Panc1 (cell line): ENCODE data around the gene PDCD10. TPM values are rescaled to one million over a fixed set of nuclear protein-coding genes. Genes with fewer than 3 reads are reported as not detected.

Experiments used
- ATAC-seq: fragments of 200-7000 bp; cut with Tn5 transposase; 2 replicates; pipeline ENCODE4 v1.9.1; 2020; ENCODE audit warnings: mild to moderate bottlenecking, moderate library complexity
- BruUV-seq: library from RNA; stranded (reverse); fragments of 400-500 nt; replicated peaks from 2 replicates; lab custom pipeline; 2021; lab: Mats Ljungman, UMichigan
- CTCF ChIA-PET: fragments of 300-600 bp; sonication (Branson Sonifier 250); formaldehyde crosslinking; loops from one replicate; lab custom pipeline; 2022; ENCODE audit warnings: antibody characterized with exemption; lab: Charles Lee
- POLR2A ChIA-PET: fragments of 300-600 bp; sonication (Branson Sonifier 250); formaldehyde crosslinking; loops from one replicate; lab custom pipeline; 2022; ENCODE audit warnings: antibody characterized with exemption; lab: Charles Lee
- DNase-seq: peaks from one replicate; pipeline ENCODE4 v3.0.0-alpha.2; 2010; ENCODE audit warnings: low read depth, low spot score
- H3K27ac ChIP-seq: 2 replicates; pipeline ENCODE4 v1.5.1; 2011; ENCODE audit warnings: mild to moderate bottlenecking, low read length, inconsistent platforms
- H3K27me3 ChIP-seq: fragments of 200-500 bp; sonication (Bioruptor generic); 2 replicates; pipeline ENCODE4 v1.6.0; 2014; ENCODE audit warnings: low read length, inconsistent platforms; ENCODE audit not compliant: control insufficient read depth, insufficient read depth
- H3K36me3 ChIP-seq: fragments of 200-500 bp; sonication (Bioruptor generic); 2 replicates; pipeline ENCODE4 v1.5.1; 2014; ENCODE audit warnings: inconsistent platforms, mild to moderate bottlenecking, low read length, moderate library complexity; ENCODE audit not compliant: control insufficient read depth, insufficient read depth
- H3K4me1 ChIP-seq: 2 replicates; pipeline ENCODE4 v1.5.1; 2011; ENCODE audit warnings: inconsistent platforms, mild to moderate bottlenecking, low read length, moderate library complexity; ENCODE audit not compliant: control insufficient read depth, insufficient read depth
- H3K4me3 ChIP-seq, 2 experiments: 2 replicates each; pipeline ENCODE4 v1.5.1; 2011 to 2012; ENCODE audit warnings: low read depth in 2 of 2, low read length in 2 of 2, mild to moderate bottlenecking in 2 of 2, inconsistent platforms in 1 of 2, moderate library complexity in 1 of 2
- H3K9me3 ChIP-seq: fragments of 200-500 bp; sonication (Bioruptor generic); 2 replicates; pipeline ENCODE4 v1.5.1; 2014; ENCODE audit warnings: low read depth, mild to moderate bottlenecking, inconsistent platforms, low read length, moderate library complexity; ENCODE audit not compliant: control insufficient read depth, insufficient read depth
- POLR2AphosphoS5 ChIP-seq: IDR thresholded peaks from 2 replicates; pipeline ENCODE4 v1.6.1; 2012; ENCODE audit warnings: mild to moderate bottlenecking, low read depth, low read length, moderate library complexity
- SIN3A ChIP-seq: IDR thresholded peaks from 2 replicates; pipeline ENCODE4 v1.6.1; 2012; ENCODE audit warnings: low read depth, mild to moderate bottlenecking, low read length, moderate library complexity, borderline replicate concordance; ENCODE audit not compliant: insufficient read depth
- TCF7L2 ChIP-seq: IDR thresholded peaks from 2 replicates; pipeline ENCODE4 v1.6.1; 2011; ENCODE audit warnings: mild to moderate bottlenecking, low read depth, low read length, inconsistent platforms
- in situ Hi-C: cut with HindIII; loops from 2 replicates; pipeline ENCODE4 v1.10.0; 2016; ENCODE audit warnings: low sequenced_read_pairs, low pct_unique_long_range_greater_than_20kb
- intact Hi-C: fragments of 100-400 bp; cut with micrococcal nuclease; formaldehyde crosslinking; loops from one replicate; pipeline ENCODE4 v1.10.0; 2022; ENCODE audit not compliant: unreplicated experiment
- total RNA-seq: library from RNA; stranded (reverse); gene quantifications from one replicate; pipeline ENCODE4 v1.2.1, GENCODE V29; 2021; ENCODE audit not compliant: unreplicated experiment
- TF ChIP-seq, protein P1 (sequence below): fragments of 450-650 bp; IDR thresholded peaks from 2 replicates; pipeline ENCODE4 v1.5.1; 2017; ENCODE audit warnings: mild to moderate bottlenecking
- TF ChIP-seq, protein P2 (sequence below), 2 experiments: IDR thresholded peaks; 2 replicates each; pipeline ENCODE4 v1.6.1; 2011 to 2012; ENCODE audit warnings: low read depth in 2 of 2, control low read depth in 1 of 2, low read length in 1 of 2, mild to moderate bottlenecking in 1 of 2, moderate library complexity in 1 of 2; ENCODE audit not compliant: insufficient read depth in 1 of 2

PDCD10 gene
- total RNA-seq, 1 experiment from 2014 or later: 83.5 TPM

DNA sequence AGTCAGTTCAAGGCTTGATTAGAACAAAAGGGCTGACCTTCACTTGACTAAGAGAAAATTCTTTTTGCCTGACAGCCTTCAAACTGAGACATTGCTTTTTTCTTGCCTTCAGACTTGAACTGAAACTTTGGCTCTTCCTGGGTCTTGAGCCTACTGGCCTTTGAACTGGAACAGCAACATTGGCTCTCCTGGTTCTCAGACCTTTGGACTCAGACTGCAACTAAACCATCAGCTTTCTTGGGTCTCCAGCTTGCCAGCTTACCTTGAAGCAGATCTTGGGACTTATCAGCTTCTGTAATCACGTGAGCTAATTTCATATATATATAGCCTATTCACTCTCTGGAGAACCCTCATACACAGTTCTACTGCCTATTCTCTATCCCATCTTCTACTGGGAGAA lies 61.5 kb downstream of the PDCD10 start:
- CTCF ChIA-PET: no interaction called here

DNA sequence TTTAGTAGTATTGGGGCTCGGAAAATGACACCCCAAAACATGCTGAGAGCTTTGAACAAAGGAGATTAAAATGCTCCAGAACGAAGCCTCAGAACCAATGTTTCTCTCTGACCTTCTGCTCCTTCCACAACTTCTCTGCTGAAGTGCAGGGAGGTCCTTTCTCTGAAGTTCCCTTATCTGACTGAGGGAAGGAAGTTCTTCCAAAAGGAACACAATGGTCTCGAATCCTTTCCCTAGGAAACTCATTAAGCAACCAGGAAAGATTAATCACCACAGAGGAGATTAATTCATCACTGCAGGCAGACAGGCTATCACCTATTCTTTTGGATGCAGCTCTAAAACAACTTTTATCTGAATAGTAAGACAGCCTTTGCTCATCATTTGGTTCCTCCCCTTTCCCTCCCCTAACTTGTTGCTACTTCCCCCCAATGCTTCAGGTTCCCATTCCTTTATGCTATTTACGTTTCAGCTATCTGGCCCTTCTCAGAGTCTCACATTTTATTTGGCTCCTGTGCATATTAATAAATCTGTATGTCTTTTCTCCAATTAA lies 62.7 kb downstream of the PDCD10 start:
- BruUV-seq: no TSS peak
- Histone ChIP-seq H3K36me3 (no peaks in the 10 kb centered on the region), H3K4me1 (no peaks in the 10 kb centered on the region), H3K4me3 (no peak overlapping the region), H3K27ac (no peak overlapping the region), H3K27me3 (no peaks in the 10 kb centered on the region), H3K9me3 (peaks cover 4% of the 10 kb centered on the region)
- no peak for DNase-seq
- ATAC-seq: no peak
- in situ Hi-C loops: no loop called here
- ChIA-PET CTCF (no interaction called here), POLR2A (no interaction called here)
- TF ChIP-seq, protein P1, sequence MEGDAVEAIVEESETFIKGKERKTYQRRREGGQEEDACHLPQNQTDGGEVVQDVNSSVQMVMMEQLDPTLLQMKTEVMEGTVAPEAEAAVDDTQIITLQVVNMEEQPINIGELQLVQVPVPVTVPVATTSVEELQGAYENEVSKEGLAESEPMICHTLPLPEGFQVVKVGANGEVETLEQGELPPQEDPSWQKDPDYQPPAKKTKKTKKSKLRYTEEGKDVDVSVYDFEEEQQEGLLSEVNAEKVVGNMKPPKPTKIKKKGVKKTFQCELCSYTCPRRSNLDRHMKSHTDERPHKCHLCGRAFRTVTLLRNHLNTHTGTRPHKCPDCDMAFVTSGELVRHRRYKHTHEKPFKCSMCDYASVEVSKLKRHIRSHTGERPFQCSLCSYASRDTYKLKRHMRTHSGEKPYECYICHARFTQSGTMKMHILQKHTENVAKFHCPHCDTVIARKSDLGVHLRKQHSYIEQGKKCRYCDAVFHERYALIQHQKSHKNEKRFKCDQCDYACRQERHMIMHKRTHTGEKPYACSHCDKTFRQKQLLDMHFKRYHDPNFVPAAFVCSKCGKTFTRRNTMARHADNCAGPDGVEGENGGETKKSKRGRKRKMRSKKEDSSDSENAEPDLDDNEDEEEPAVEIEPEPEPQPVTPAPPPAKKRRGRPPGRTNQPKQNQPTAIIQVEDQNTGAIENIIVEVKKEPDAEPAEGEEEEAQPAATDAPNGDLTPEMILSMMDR: no peak
- TF ChIP-seq TCF7L2 (no peak), POLR2AphosphoS5 (no peak), SIN3A (no peak)
- TF ChIP-seq, protein P2, sequence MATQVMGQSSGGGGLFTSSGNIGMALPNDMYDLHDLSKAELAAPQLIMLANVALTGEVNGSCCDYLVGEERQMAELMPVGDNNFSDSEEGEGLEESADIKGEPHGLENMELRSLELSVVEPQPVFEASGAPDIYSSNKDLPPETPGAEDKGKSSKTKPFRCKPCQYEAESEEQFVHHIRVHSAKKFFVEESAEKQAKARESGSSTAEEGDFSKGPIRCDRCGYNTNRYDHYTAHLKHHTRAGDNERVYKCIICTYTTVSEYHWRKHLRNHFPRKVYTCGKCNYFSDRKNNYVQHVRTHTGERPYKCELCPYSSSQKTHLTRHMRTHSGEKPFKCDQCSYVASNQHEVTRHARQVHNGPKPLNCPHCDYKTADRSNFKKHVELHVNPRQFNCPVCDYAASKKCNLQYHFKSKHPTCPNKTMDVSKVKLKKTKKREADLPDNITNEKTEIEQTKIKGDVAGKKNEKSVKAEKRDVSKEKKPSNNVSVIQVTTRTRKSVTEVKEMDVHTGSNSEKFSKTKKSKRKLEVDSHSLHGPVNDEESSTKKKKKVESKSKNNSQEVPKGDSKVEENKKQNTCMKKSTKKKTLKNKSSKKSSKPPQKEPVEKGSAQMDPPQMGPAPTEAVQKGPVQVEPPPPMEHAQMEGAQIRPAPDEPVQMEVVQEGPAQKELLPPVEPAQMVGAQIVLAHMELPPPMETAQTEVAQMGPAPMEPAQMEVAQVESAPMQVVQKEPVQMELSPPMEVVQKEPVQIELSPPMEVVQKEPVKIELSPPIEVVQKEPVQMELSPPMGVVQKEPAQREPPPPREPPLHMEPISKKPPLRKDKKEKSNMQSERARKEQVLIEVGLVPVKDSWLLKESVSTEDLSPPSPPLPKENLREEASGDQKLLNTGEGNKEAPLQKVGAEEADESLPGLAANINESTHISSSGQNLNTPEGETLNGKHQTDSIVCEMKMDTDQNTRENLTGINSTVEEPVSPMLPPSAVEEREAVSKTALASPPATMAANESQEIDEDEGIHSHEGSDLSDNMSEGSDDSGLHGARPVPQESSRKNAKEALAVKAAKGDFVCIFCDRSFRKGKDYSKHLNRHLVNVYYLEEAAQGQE (IDR thresholded peaks at IDR 0.05; ENCODE audit: insufficient read depth in 1 of 2, low read depth in 2 of 2, low read length in 1 of 2): no peak
- intact Hi-C loops: no loop called here

More for the DNA sequence above, 61.5 kb downstream of the PDCD10 start:
- H3K9me3 ChIP-seq: peaks cover 9% of the 10 kb centered on the region
- intact Hi-C loops: no loop called here
- ATAC-seq (no peak), DNase-seq (no peak)
- no peaks in the 10 kb centered on the region for H3K36me3 ChIP-seq
- no peak for TF ChIP-seq SIN3A
- TF ChIP-seq, protein P2 (IDR thresholded peaks at IDR 0.05; ENCODE audit: insufficient read depth in 1 of 2, low read depth in 2 of 2, low read length in 1 of 2): no peak
- TF ChIP-seq TCF7L2: no peak
- TF ChIP-seq POLR2AphosphoS5: no peak
- TF ChIP-seq, protein P1: no peak
- no peak overlapping the region for H3K27ac ChIP-seq
- H3K27me3 ChIP-seq: no peaks in the 10 kb centered on the region
- POLR2A ChIA-PET: no interaction called here
- in situ Hi-C loops: no loop called here
- H3K4me3 ChIP-seq: no peak overlapping the region
- no TSS peak for BruUV-seq
- H3K4me1 ChIP-seq: no peaks in the 10 kb centered on the region
